Smooth muscle cell of the brain vasculature (primary cell): Measurements from ENCODE around the gene DNAJA4.

Experiments used
- DNase-seq: peaks from one replicate; pipeline ENCODE4 v3.0.0-alpha.2; 2012; ENCODE audit warnings: low read depth, low spot score

Gene DNAJA4

GRCh38 chr15:78264304-78265136, at the start of gene DNAJA4:
DNAJA4 (plus strand) TSS chr15:78264562; CDS start chr15:78264764, 202 bp downstream.
- no peak for DNase-seq

GRCh38 chr15:78216276-78217104, 47.9 kb upstream of the DNAJA4 start:
- DNase-seq, result no peak

GRCh38 chr15:78220713-78221112, 43.6 kb upstream of the DNAJA4 start:
- no peak for DNase-seq

- no peak for DNase-seq
Measured at GRCh38 chr15:78222745-78223395, 41.5 kb upstream of the DNAJA4 start.

- DNase-seq, result no peak
Measured at GRCh38 chr15:78223396-78224022, 40.9 kb upstream of the DNAJA4 start.

GRCh38 chr15:78224023-78224411, 40.3 kb upstream of the DNAJA4 start:
- DNase-seq, result no peak

- DNase-seq, result no peak
Measured at GRCh38 chr15:78225783-78226541, 38.4 kb upstream of the DNAJA4 start.

GRCh38 chr15:78228356-78228996, 35.9 kb upstream of the DNAJA4 start:
- no peak for DNase-seq

- no peak for DNase-seq
Measured at GRCh38 chr15:78229431-78230406, 34.6 kb upstream of the DNAJA4 start.

- no peak for DNase-seq
Measured at GRCh38 chr15:78232951-78233350, 31.4 kb upstream of the DNAJA4 start.

GRCh38 chr15:78233496-78233895, 30.9 kb upstream of the DNAJA4 start:
- no peak for DNase-seq

- DNase-seq, result no peak
Measured at GRCh38 chr15:78234515-78235040, 29.8 kb upstream of the DNAJA4 start, which contains the start of gene ACSBG1. ACSBG1 (minus strand) TSS chr15:78234565; CDS start chr15:78234501, 64 bp downstream.

GRCh38 chr15:78236491-78236890, 27.9 kb upstream of the DNAJA4 start:
- no peak for DNase-seq

GRCh38 chr15:78237146-78237545, 27.2 kb upstream of the DNAJA4 start:
- DNase-seq, result no peak

- no peak for DNase-seq
Measured at GRCh38 chr15:78239811-78240210, 24.6 kb upstream of the DNAJA4 start.

- DNase-seq, result peak; percentile 33
Measured at GRCh38 chr15:78241017-78241416, 23.3 kb upstream of the DNAJA4 start.

GRCh38 chr15:78242128-78242527, 22.2 kb upstream of the DNAJA4 start:
- DNase-seq, result no peak

GRCh38 chr15:78243058-78243457, 21.3 kb upstream of the DNAJA4 start:
- no peak for DNase-seq

- DNase-seq, result peak; percentile 35
Measured at GRCh38 chr15:78243491-78243941, 20.8 kb upstream of the DNAJA4 start.
